Jurkat, Clone E6-1 (cell line): Measurements from ENCODE around the gene LSAMP.
"Not testable (repeated sequence)": the region's sequence is repeated elsewhere in the genome, so short reads cannot be mapped to it uniquely, and the experiment has no call there.

Experiments used
- DNase-seq: peaks from one replicate; pipeline ENCODE4 v3.0.0-alpha.2; 2011; ENCODE audit warnings: low read depth, low spot score
- H3K4me3 ChIP-seq: 2 replicates; pipeline ENCODE4 v1.5.1; 2011; ENCODE audit warnings: mild to moderate bottlenecking, low read length, control low read depth, moderate library complexity

Gene LSAMP

DNA sequence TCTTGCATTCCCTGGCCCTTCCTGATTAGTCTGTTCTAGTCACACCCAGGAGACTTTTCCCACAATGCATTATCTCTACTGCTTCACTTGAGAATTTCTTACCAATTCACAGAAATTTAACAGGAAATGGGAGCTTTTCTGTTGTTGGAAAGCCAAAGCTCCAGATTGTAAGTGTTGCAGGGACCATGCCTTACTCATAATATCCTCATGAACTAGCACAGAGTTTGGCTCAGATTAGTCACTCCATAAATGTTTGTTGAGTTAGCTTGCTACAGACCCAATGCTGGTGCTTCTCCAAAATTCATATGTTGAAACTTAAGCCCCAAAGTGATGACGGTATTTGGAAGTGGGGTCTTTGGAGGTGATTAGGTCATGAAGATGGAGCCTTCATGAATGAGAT is 589.4 kb downstream of the LSAMP start:
- H3K4me3 ChIP-seq, result no peak overlapping the region
- DNase-seq, result no peak

DNA sequence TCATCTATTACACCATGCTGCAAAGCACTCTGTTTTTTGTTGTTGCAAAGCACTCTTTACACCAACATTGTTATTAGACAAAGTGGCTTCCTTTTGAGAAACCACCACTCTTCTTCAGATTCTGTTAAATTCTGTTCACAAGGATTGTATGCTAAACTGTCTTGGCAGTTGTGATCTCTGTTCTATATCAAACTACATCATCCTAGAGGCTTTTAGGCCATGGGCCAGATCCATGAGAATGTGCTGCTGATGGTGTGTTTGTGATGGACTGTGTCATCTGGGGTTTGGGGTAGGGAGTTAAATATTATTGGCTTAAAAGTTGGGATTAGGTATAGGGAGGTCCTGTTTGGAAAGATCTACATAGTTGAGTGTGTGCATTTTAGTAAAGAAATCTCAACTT is 592.2 kb downstream of the LSAMP start:
- no peak for DNase-seq
- no peak overlapping the region for H3K4me3 ChIP-seq

- H3K4me3 ChIP-seq, result no peak overlapping the region
- no peak for DNase-seq
Observed at GRCh38 chr3:115852278-115852677, 593.0 kb downstream of the LSAMP start.

- H3K4me3 ChIP-seq, result no peak overlapping the region
- peak; percentile 93 for DNase-seq
Observed at GRCh38 chr3:115851571-115851970, 593.7 kb downstream of the LSAMP start.

DNA sequence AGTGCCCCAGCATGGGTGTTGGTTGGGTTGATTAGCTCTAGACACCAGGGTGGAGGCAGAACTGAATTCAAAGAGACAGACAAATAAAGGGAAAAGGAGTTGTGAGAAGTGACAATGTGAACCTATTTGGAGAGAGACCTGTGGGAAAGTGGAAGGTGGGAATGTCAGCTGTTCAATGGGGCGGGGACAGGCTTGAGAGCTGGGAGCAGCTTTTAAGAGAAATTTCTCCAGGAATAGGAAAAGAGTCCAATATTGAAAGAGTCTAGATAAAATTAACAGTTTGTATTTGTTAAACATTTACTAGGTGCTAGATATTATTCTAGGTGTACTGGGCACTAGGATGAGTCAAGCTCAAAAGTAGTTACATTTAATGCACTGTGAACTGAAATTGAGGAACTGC is 596.6 kb downstream of the LSAMP start:
- no peak overlapping the region for H3K4me3 ChIP-seq
- no peak for DNase-seq

DNA sequence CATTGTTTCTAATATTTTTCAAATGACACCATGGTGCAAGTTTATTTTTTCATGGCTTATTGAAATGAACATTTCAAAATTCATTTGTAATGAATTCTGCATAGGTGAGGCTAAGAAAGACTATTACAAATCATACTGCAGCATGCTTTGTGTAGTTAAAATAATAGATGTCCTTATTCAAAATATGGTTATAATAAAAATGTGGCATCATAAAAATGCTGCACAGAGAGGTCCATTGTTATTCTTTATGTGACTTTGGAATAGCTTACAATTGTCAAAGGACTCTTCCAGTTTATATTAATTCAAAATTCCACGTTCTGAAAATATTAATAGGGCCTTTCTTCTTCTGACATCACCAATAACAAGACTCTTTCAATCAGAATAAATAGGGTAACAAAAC is 599.3 kb downstream of the LSAMP start:
- H3K4me3 ChIP-seq, result no peak overlapping the region
- no peak for DNase-seq

- not testable (repeated sequence) for H3K4me3 ChIP-seq, DNase-seq
Observed at GRCh38 chr3:115844729-115845128, 600.6 kb downstream of the LSAMP start.

DNA sequence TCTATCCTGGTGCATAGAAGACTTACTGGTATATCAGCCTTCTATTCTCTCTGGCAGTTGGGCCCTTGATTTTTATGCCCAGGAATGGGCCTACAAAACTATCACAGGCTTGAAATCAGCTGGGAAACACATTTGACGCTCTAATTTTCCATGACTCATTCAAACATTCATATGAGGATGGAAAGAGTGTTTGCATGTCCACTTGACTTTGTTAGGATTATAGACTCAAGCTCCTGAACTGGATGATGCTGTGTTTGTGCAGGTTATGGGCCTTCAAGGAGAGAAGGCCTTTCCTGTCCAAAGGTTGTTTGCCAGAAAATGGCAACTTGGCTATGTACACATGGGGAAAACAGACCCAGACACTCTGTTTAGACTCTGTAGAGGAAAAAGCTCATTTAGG is 602.1 kb downstream of the LSAMP start:
- DNase-seq, result no peak

GRCh38 chr3:115839246-115839645 is 606.0 kb downstream of the LSAMP start:
- DNase-seq, result no peak
- H3K4me3 ChIP-seq, result no peak overlapping the region

More for the DNA sequence above, 602.1 kb downstream of the LSAMP start:
- no peak overlapping the region for H3K4me3 ChIP-seq

GRCh38 chr3:115838786-115839185 is 606.5 kb downstream of the LSAMP start:
- H3K4me3 ChIP-seq, result no peak overlapping the region
- DNase-seq, result no peak

GRCh38 chr3:115836944-115837343 is 608.3 kb downstream of the LSAMP start:
- DNase-seq, result peak; percentile 28
- H3K4me3 ChIP-seq, result no peak overlapping the region

GRCh38 chr3:115835946-115836345 is 609.3 kb downstream of the LSAMP start:
- no peak for DNase-seq

GRCh38 chr3:115834068-115834467 is 611.2 kb downstream of the LSAMP start:
- H3K4me3 ChIP-seq, result no peak overlapping the region
- DNase-seq, result no peak

More at GRCh38 chr3:115835946-115836345, 609.3 kb downstream of the LSAMP start:
- no peak overlapping the region for H3K4me3 ChIP-seq

DNA sequence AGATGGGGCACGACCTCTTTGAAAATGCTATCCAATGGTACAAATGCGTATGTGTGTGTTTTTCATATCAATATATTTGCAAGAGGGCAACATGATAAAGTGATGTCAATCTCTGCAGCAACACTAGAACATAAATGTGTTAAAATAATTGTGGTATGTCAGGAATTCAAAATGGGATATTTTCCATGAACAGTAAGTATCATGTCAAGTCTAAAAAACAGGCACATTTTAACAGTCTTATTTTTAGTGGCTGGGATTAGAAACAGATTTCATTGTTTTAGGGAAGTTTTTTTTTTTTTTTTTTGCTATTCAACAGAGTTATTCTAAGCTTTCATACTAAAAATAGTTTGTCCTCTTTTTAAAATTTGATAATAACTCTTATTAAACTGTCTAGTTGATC is 612.2 kb downstream of the LSAMP start:
- no peak overlapping the region for H3K4me3 ChIP-seq
- DNase-seq, result no peak

DNA sequence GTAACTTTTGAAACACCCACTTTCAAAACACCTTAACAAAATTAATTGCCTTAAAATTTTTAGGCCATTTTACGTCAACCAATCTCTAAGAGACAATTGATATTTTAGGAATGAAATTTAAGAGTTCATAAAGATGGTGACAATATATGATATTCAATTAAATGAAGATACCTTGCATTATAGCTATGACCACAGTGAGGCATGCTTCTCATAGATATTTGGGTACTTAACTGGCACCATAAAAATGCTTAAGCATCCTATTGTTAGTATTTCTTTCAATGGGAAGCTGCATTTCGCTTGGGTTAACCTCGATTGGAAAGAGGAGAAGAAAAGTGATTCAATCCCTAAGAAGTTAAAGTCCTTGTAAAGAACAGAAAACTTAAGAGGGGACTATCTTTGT is 613.0 kb downstream of the LSAMP start:
- no peak overlapping the region for H3K4me3 ChIP-seq
- DNase-seq, result no peak

GRCh38 chr3:115831864-115832263 is 613.4 kb downstream of the LSAMP start:
- no peak overlapping the region for H3K4me3 ChIP-seq
- no peak for DNase-seq

- H3K4me3 ChIP-seq, result no peak overlapping the region
- no peak for DNase-seq
Observed at GRCh38 chr3:115830764-115831395, 614.4 kb downstream of the LSAMP start.

GRCh38 chr3:115828401-115828800 is 616.9 kb downstream of the LSAMP start:
- H3K4me3 ChIP-seq, result no peak overlapping the region
- DNase-seq, result no peak

DNA sequence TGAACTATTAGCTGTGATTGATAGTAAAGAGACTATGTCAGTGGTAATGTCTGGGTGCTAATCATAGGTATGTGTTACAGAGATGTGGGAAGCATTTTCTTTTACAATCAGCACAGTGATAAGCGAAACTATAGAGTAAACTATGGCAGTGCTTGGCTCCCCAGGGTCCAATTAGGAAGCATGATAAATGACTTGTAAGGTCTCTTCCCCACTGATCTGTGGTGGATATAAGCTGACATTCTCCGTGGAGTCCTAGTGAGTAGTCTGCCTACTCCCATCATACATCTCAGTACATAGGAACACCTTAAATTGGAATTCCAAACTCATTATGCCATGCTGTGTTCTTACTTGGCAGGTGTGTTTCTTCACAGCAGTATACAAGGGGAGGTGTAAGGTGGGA is 617.8 kb downstream of the LSAMP start:
- DNase-seq, result no peak
- no peak overlapping the region for H3K4me3 ChIP-seq

DNA sequence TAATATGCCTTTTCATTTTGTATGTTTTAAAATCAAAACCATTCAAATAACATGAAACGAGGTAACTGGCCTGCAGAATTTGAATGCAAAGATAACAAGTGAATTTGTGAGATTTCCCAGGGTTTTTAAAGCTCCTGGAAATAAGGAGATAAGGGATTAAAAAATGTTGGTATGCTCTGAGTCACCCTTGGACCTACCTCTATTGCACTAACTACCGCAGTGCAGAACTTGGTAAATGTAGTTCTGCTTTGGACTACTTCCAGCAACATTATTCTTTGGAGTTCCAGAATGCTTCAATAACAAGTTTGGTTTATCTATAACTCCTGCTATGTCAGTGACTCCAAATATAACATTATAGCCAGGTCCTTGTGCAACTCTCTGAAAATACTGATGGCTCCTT is 620.2 kb downstream of the LSAMP start:
- no peak overlapping the region for H3K4me3 ChIP-seq
- DNase-seq, result no peak

- no peak for DNase-seq
- no peak overlapping the region for H3K4me3 ChIP-seq
Observed at GRCh38 chr3:115823083-115823482, 622.2 kb downstream of the LSAMP start.

GRCh38 chr3:115822579-115822978 is 622.7 kb downstream of the LSAMP start:
- DNase-seq, result no peak

More at GRCh38 chr3:115822579-115822978, 622.7 kb downstream of the LSAMP start:
- no peak overlapping the region for H3K4me3 ChIP-seq
